ENCODE measurements around the gene METTL8.

DNA sequence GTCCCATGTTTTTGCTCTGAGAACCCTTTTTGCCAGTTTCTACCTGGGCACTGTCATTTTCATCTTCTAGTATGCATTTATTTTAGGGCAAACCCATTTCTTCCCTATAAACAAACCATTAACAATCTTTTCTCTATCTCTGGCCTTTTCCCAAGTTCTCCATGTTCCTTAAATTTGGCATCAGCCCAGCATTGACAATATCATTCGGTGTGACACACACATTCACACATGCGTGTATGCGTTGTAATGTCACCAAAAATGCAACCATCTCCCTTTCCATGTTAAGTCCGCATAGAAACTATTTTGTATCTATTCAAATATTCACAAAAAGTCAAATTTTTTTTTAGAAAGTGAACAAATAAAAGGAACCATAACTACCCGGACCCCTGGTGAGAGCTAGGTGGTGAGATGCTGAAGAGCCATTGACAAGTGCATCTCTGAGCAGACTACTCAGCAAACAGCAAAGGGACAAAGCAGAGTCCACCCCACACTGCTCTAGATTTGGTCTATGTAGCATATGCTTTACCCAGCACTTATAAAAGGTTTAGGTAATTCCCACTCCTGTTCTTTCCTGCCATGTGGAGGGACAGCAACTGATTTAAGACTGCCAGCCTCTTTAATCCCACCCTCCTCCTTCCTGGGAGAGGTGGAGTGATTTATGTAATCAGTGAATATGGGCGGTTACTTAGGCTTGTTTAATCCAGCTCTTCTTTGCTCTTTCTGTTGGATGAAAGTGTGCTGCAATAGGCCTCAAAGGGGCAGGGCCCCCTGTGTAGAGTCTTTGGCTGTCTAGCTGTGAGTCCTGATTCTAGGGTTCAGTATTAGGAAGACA, 124.1 kb downstream of the METTL8 start:
- TF ChIP-seq, protein P1, sequence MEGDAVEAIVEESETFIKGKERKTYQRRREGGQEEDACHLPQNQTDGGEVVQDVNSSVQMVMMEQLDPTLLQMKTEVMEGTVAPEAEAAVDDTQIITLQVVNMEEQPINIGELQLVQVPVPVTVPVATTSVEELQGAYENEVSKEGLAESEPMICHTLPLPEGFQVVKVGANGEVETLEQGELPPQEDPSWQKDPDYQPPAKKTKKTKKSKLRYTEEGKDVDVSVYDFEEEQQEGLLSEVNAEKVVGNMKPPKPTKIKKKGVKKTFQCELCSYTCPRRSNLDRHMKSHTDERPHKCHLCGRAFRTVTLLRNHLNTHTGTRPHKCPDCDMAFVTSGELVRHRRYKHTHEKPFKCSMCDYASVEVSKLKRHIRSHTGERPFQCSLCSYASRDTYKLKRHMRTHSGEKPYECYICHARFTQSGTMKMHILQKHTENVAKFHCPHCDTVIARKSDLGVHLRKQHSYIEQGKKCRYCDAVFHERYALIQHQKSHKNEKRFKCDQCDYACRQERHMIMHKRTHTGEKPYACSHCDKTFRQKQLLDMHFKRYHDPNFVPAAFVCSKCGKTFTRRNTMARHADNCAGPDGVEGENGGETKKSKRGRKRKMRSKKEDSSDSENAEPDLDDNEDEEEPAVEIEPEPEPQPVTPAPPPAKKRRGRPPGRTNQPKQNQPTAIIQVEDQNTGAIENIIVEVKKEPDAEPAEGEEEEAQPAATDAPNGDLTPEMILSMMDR (IDR thresholded peaks at IDR 0.05): no peak
- TF ChIP-seq POLR2A (IDR thresholded peaks at IDR 0.05): no peak

Measured in thyroid gland (tissue), 4 donors.